Suprapubic skin (tissue), 4 donors: ENCODE results near the gene RAB3C. TPM values are rescaled to one million over a fixed set of nuclear protein-coding genes. Genes with fewer than 3 reads are reported as not detected.
A peak's percentile ranks its signal among the peaks of the same experiment; 100 is the strongest.

Source experiments
- DNase-seq, 2 donors: peaks; one replicate each; pipeline ENCODE4 v3.0.0-alpha.2; 2019; ENCODE audit warnings: low spot score in 2 of 2
- H3K27ac ChIP-seq: fragments of 200-600 bp; sonication (generic); one replicate; pipeline ENCODE4 v1.5.1; 2019
- H3K27me3 ChIP-seq: fragments of 200-600 bp; sonication (generic); one replicate; pipeline ENCODE4 v1.5.1; 2019
- H3K36me3 ChIP-seq: fragments of 200-600 bp; sonication (generic); one replicate; pipeline ENCODE4 v1.5.1; 2019
- H3K4me1 ChIP-seq: fragments of 200-600 bp; sonication (generic); one replicate; pipeline ENCODE4 v1.5.1; 2019
- H3K4me3 ChIP-seq: fragments of 200-600 bp; sonication (generic); one replicate; pipeline ENCODE4 v1.5.1; 2019; ENCODE audit warnings: mild to moderate bottlenecking
- H3K9me3 ChIP-seq: fragments of 200-600 bp; sonication (generic); one replicate; pipeline ENCODE4 v1.5.1; 2019
- CTCF ChIP-seq, 2 donors: fragments of 200-600 bp in 1 of 2; fragments of 450-650 bp in 1 of 2; sonication (generic) in 1 of 2; IDR thresholded peaks; one replicate each; pipeline ENCODE4 v1.5.1; 2016 to 2019; ENCODE audit warnings: antibody characterized with exemption in 2 of 2, mild to moderate bottlenecking in 1 of 2, moderate library complexity in 1 of 2
- EP300 ChIP-seq: sonication (generic); formaldehyde crosslinking; IDR thresholded peaks from one replicate; pipeline ENCODE4 v1.6.1; 2017; ENCODE audit warnings: antibody characterized with exemption
- POLR2A ChIP-seq, 2 donors: fragments of 450-650 bp; IDR thresholded peaks; one replicate each; pipeline ENCODE4 v1.6.1; 2017; ENCODE audit warnings: antibody characterized with exemption in 2 of 2, mild to moderate bottlenecking in 2 of 2, moderate library complexity in 2 of 2
- POLR2AphosphoS5 ChIP-seq, 3 donors: sonication (generic); formaldehyde crosslinking; IDR thresholded peaks; one replicate each; pipeline ENCODE4 v1.6.1; 2017; ENCODE audit warnings: antibody characterized with exemption in 3 of 3
- WGBS: methylation state at CpG from one replicate; pipeline ENCODE4 v1.1.5; 2018; 5-methylcytosine and 5-hydroxymethylcytosine counted together
- total RNA-seq, 4 donors: library from RNA; depleted of rRNA; stranded (reverse); fragments of >200 nt; gene quantifications; one replicate each; pipeline ENCODE4 v1.1.0, GENCODE V29; 2016

RAB3C gene
- total RNA-seq, 4 donors from 2014 or later, result 0.08 to 1.1 (median 0.27) TPM

GRCh38 chr5:58753446-58753845 lies 170.6 kb downstream of the RAB3C start:
- no peak overlapping the region for H3K4me3 ChIP-seq
- H3K9me3 ChIP-seq, result no peaks in the 10 kb centered on the region
- H3K36me3 ChIP-seq, result no peaks in the 10 kb centered on the region
- no peak for TF ChIP-seq EP300
- no peak for TF ChIP-seq CTCF (IDR thresholded peaks at IDR 0.05)
- no peak for TF ChIP-seq POLR2AphosphoS5 (IDR thresholded peaks at IDR 0.05)
- no peak for TF ChIP-seq POLR2A (IDR thresholded peaks at IDR 0.05)
- H3K27me3 ChIP-seq, result no peaks in the 10 kb centered on the region
- H3K27ac ChIP-seq, result no peak overlapping the region
- no peaks in the 10 kb centered on the region for H3K4me1 ChIP-seq
- WGBS, result 76% methylated on average over 5 of the region's 5 CpGs
- DNase-seq, result no peak

GRCh38 chr5:58754250-58754649 lies 171.4 kb downstream of the RAB3C start:
- peaks cover 3% of the 10 kb centered on the region for H3K4me1 ChIP-seq
- 72% methylated on average over 6 of the region's 6 CpGs for whole genome bisulfite sequencing
- no peaks in the 10 kb centered on the region for H3K27me3 ChIP-seq
- no peak for DNase-seq
- no peak overlapping the region for H3K27ac ChIP-seq
- TF ChIP-seq POLR2AphosphoS5 (IDR thresholded peaks at IDR 0.05) (no peak), EP300 (no peak), POLR2A (IDR thresholded peaks at IDR 0.05) (no peak), CTCF (IDR thresholded peaks at IDR 0.05) (no peak)
- H3K36me3 ChIP-seq, result no peaks in the 10 kb centered on the region
- no peak overlapping the region for H3K4me3 ChIP-seq
- H3K9me3 ChIP-seq, result no peaks in the 10 kb centered on the region

GRCh38 chr5:58755397-58755796 lies 172.5 kb downstream of the RAB3C start:
- no peaks in the 10 kb centered on the region for H3K27me3 ChIP-seq
- no peak for DNase-seq
- H3K27ac ChIP-seq, result no peak overlapping the region
- no peaks in the 10 kb centered on the region for H3K9me3 ChIP-seq
- H3K4me1 ChIP-seq, result peaks cover 9% of the 10 kb centered on the region
- 84% methylated on average over 3 of the region's 3 CpGs for WGBS
- no peak for TF ChIP-seq POLR2AphosphoS5 (IDR thresholded peaks at IDR 0.05)
- TF ChIP-seq CTCF (IDR thresholded peaks at IDR 0.05), result no peak
- TF ChIP-seq POLR2A (IDR thresholded peaks at IDR 0.05), result no peak
- TF ChIP-seq EP300, result no peak
- no peaks in the 10 kb centered on the region for H3K36me3 ChIP-seq
- no peak overlapping the region for H3K4me3 ChIP-seq

- WGBS, result 60% methylated on average over 4 of the region's 4 CpGs
- TF ChIP-seq POLR2AphosphoS5 (IDR thresholded peaks at IDR 0.05) (no peak), EP300 (no peak), CTCF (IDR thresholded peaks at IDR 0.05) (no peak), POLR2A (IDR thresholded peaks at IDR 0.05) (no peak)
- Histone ChIP-seq H3K36me3 (no peaks in the 10 kb centered on the region), H3K9me3 (no peaks in the 10 kb centered on the region), H3K4me1 (peaks cover 9% of the 10 kb centered on the region), H3K4me3 (peak overlapping the region; percentile 26), H3K27me3 (no peaks in the 10 kb centered on the region), H3K27ac (peak overlapping the region; percentile 23)
- no peak for DNase-seq
These were observed 176.9 kb downstream of the RAB3C start for GRCh38 chr5:58759745-58760144.

GRCh38 chr5:58760222-58760621 lies 177.3 kb downstream of the RAB3C start:
- Histone ChIP-seq H3K4me1 (peaks cover 9% of the 10 kb centered on the region), H3K9me3 (no peaks in the 10 kb centered on the region), H3K27me3 (no peaks in the 10 kb centered on the region), H3K4me3 (peak overlapping the region; percentile 26), H3K36me3 (no peaks in the 10 kb centered on the region), H3K27ac (no peak overlapping the region)
- 86% methylated on average over 2 of the region's 2 CpGs for WGBS
- TF ChIP-seq POLR2A (IDR thresholded peaks at IDR 0.05), result no peak
- no peak for TF ChIP-seq POLR2AphosphoS5 (IDR thresholded peaks at IDR 0.05)
- no peak for TF ChIP-seq CTCF (IDR thresholded peaks at IDR 0.05)
- TF ChIP-seq EP300, result no peak
- no peak for DNase-seq
